Parathyroid adenoma (tissue), 2 donors: ENCODE measurements around the gene PRPF40B.

Source experiments
- H2AFZ ChIP-seq: fragments of 300-600 bp; sonication (generic); one replicate; pipeline ENCODE4 v1.7.0; 2017; ENCODE audit warnings: antibody characterized with exemption, mild to moderate bottlenecking
- H3K27ac ChIP-seq: fragments of 300-600 bp; sonication (generic); one replicate; pipeline ENCODE4 v1.7.0; 2017
- H3K27me3 ChIP-seq: fragments of 300-600 bp; sonication (generic); one replicate; pipeline ENCODE4 v1.7.0; 2017; ENCODE audit warnings: low read length; ENCODE audit not compliant: control insufficient read depth, insufficient read depth
- H3K36me3 ChIP-seq: fragments of 300-600 bp; sonication (generic); one replicate; pipeline ENCODE4 v1.7.0; 2017; ENCODE audit warnings: low read length; ENCODE audit not compliant: control insufficient read depth, insufficient read depth
- H3K4me1 ChIP-seq: fragments of 300-600 bp; sonication (generic); one replicate; pipeline ENCODE4 v1.7.0; 2017; ENCODE audit warnings: control low read depth
- H3K4me2 ChIP-seq: fragments of 300-600 bp; sonication (generic); one replicate; pipeline ENCODE4 v1.7.0; 2017; ENCODE audit warnings: low read length
- H3K4me3 ChIP-seq: fragments of 300-600 bp; sonication (generic); one replicate; pipeline ENCODE4 v1.7.0; 2017; ENCODE audit warnings: low read depth, low read length
- H3K79me2 ChIP-seq: fragments of 300-600 bp; sonication (generic); one replicate; pipeline ENCODE4 v1.7.0; 2017; ENCODE audit warnings: control low read depth
- H3K9ac ChIP-seq: fragments of 300-600 bp; sonication (generic); one replicate; pipeline ENCODE4 v1.7.0; 2017; ENCODE audit warnings: mild to moderate bottlenecking
- H3K9me3 ChIP-seq: fragments of 300-600 bp; sonication (generic); one replicate; pipeline ENCODE4 v1.7.0; 2017; ENCODE audit warnings: low read length; ENCODE audit not compliant: control insufficient read depth
- TF ChIP-seq, protein P1 (sequence below): fragments of 300-600 bp; sonication (generic); IDR thresholded peaks from one replicate; pipeline ENCODE4 v1.7.0; 2017; ENCODE audit warnings: antibody characterized with exemption, mild to moderate bottlenecking
- donor health status: primary hyperparathyroidism.

The PRPF40B gene

DNA sequence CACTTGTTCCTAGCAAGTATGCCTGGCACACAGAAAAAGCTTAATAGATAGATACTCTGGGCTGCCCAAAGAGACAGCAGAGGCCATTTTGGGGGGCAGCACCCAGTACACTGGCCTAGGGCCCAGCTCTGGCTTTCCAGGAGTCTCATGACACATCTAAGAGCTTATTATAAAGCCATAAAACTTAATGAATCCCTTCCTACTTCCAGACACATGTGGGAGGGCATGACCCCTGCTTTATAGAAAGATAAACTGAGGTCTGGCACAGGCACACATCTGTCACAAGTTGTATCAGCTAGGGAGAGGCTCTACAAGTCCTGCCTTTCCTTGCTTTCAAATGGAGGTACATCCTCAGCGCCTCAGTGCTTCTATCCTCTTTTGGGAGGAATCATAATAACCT, 56.7 kb downstream of the PRPF40B start:
- Histone ChIP-seq H3K4me2 (no peak overlapping the region), H3K27ac (no peak overlapping the region), H2AFZ (no peak overlapping the region), H3K36me3 (no peaks in the 10 kb centered on the region), H3K27me3 (no peaks in the 10 kb centered on the region), H3K4me3 (no peak overlapping the region), H3K9ac (no peak overlapping the region), H3K4me1 (no peaks in the 10 kb centered on the region), H3K9me3 (no peaks in the 10 kb centered on the region), H3K79me2 (no peaks in the 10 kb centered on the region)
- TF ChIP-seq, protein P1, sequence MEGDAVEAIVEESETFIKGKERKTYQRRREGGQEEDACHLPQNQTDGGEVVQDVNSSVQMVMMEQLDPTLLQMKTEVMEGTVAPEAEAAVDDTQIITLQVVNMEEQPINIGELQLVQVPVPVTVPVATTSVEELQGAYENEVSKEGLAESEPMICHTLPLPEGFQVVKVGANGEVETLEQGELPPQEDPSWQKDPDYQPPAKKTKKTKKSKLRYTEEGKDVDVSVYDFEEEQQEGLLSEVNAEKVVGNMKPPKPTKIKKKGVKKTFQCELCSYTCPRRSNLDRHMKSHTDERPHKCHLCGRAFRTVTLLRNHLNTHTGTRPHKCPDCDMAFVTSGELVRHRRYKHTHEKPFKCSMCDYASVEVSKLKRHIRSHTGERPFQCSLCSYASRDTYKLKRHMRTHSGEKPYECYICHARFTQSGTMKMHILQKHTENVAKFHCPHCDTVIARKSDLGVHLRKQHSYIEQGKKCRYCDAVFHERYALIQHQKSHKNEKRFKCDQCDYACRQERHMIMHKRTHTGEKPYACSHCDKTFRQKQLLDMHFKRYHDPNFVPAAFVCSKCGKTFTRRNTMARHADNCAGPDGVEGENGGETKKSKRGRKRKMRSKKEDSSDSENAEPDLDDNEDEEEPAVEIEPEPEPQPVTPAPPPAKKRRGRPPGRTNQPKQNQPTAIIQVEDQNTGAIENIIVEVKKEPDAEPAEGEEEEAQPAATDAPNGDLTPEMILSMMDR = no peak

DNA sequence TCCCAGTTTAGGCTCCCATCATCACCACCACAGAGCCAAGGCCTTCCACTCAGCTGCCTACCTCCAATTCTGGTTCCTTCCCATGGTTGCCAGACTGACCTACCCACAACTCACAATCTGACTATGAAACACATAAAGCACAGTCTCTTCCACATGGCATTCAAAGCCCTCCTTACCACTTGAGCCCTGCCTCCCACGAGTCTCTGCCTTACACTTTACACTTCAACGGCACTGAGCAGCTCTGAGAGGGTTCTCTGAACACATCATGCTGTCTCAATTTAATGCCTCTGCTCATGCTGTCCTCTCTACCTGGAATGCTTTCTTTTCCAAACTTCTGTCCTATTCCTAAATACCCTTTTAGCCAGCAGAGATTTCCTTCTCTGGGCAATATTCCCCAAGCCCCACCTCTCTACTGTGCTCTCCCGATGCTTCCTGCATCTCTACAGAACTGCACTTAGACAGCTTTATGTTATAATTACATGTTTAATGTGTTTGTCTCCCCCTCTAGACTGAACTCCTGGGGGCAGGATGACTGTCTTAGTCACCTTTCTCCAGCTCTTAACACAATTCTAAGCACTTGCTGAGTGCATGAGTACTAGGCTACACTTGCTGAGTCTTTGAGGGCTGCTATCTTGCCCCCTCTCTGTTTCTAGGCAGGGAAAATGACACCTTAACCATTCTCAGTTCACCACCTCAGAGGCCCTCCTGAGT, 60.4 kb downstream of the PRPF40B start:
- no peaks in the 10 kb centered on the region for H3K36me3 ChIP-seq
- H3K9ac ChIP-seq = no peak overlapping the region
- H3K4me3 ChIP-seq = no peak overlapping the region
- no peak overlapping the region for H3K27ac ChIP-seq
- no peaks in the 10 kb centered on the region for H3K4me1 ChIP-seq
- no peaks in the 10 kb centered on the region for H3K27me3 ChIP-seq
- no peaks in the 10 kb centered on the region for H3K79me2 ChIP-seq
- no peak overlapping the region for H2AFZ ChIP-seq
- TF ChIP-seq, protein P1 = no peak
- H3K9me3 ChIP-seq = no peaks in the 10 kb centered on the region
- no peak overlapping the region for H3K4me2 ChIP-seq

DNA sequence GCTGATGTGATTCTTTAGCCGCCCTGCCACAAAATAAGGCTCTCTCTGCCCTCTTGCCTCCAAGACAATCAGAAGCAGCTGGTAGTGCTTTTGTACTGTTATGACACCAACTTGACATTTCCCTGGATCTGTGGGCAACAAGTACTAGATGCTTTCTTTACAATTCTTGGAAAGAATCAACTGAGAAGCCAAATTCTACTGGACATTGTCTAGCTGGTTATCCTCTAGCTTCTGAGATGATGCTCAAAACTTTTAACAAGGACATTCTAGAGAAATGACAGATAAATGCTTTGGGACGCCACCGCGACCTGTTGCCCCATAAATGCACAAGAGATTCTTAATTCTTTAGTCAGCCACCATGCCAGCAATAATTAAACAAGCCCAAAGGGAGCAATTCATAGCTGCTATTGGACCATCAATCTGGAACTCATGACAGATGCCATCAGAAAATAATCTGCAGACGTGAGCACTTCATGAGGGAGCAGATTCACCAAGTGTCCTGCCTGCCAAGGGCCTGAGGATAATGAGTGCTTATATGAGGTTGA, 61.0 kb downstream of the PRPF40B start:
- Histone ChIP-seq H3K4me1 (no peaks in the 10 kb centered on the region), H3K27me3 (no peaks in the 10 kb centered on the region), H3K27ac (no peak overlapping the region), H3K9ac (no peak overlapping the region), H3K36me3 (no peaks in the 10 kb centered on the region), H3K4me2 (no peak overlapping the region), H3K4me3 (no peak overlapping the region), H3K79me2 (no peaks in the 10 kb centered on the region), H2AFZ (no peak overlapping the region), H3K9me3 (no peaks in the 10 kb centered on the region)
- TF ChIP-seq, protein P1 = no peak

DNA sequence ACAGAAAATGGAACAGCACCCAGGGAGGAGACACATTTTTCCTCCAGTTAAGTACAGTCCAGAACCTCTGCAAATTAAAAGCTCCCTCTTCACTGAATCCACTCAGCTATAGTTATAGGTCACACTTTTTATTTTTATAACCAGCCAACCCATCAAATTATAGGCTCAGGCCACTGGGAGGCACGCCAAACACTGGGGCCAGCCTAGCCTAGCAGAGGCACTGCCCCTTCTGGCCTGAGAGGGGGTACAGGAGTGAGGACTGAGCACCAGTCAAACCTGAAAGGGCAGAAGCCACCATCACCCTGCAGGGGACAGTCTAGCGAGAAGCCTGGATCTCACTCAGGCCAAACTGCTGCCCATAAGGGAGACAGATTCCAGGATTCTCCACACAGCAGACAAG, 64.6 kb downstream of the PRPF40B start:
- Histone ChIP-seq H3K9me3 (no peaks in the 10 kb centered on the region), H3K27ac (no peak overlapping the region)

More for the DNA sequence above, 64.6 kb downstream of the PRPF40B start:
- Histone ChIP-seq H3K4me2 (no peak overlapping the region), H3K9ac (no peak overlapping the region), H3K79me2 (no peaks in the 10 kb centered on the region), H3K27me3 (no peaks in the 10 kb centered on the region), H3K4me1 (no peaks in the 10 kb centered on the region), H3K4me3 (no peak overlapping the region), H3K36me3 (no peaks in the 10 kb centered on the region), H2AFZ (no peak overlapping the region)
- TF ChIP-seq, protein P1 = no peak
